ENCODE measurements around the gene MYH14.

MYH14 gene

DNA sequence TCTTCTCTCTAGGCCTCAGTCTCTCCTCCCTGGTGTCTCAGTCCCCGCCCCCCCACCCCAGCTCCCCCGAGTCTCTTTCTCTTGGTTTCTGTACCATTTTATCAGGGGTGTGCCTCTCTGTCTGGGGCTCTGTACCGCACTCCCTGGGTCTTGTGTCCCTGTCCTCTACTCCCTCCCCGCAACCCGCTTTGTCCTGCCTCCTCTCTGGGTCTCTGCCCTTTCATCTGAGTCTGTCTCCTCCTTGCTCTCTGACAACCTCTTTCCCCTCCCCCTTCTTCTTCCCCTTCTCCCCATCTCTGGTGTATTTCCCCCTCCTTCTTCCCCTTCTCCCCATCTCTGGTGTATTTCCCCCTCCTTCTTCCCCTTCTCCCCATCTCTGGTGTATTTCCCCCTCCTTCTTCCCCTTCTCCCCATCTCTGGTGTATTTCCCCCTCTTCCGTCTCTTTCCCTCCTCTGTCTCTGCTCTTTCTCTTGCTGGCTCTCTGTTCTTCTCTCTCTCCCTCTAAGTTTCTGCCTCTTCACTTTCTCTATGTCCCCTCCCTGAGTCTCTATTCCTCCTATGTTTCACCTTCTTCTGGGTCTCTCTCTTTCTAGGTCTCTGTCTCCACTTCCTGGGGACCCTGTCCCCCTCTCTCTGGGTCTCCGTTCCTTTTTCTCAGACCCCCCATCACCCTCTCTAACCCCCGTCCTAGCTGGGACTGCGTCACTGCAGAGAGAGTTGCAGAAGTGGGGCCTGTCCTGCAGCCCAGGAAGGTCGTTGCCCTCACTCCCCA lies 128.0 kb downstream of the MYH14 start:
- Histone ChIP-seq H3K9me2 (replicated peaks; ENCODE audit: insufficient read depth, low read length) (no peaks in the 10 kb centered on the region), H3K4me3 (ENCODE audit: insufficient read depth, low read length, poor library complexity, severe bottlenecking) (peak overlapping the region; percentile 45), H2AFZ (ENCODE audit: low read depth, low read length, severe bottlenecking) (no peak overlapping the region), H3K27ac (ENCODE audit: low read depth, low read length) (peak overlapping the region; percentile 90), H3K9ac (ENCODE audit: low read length) (peak overlapping the region; percentile 63), H3K4me2 (ENCODE audit: low read depth, low read length, poor library complexity, severe bottlenecking) (peak overlapping the region; percentile 68), H4K20me1 (ENCODE audit: low read depth, low read length) (0 out of 2 replicates have a peak, but pooled peaks cover 9% of the 10 kb centered on the region), H3K79me2 (ENCODE audit: insufficient read depth, low read length) (no peaks in the 10 kb centered on the region), H3K9me3 (ENCODE audit: insufficient read depth, low read length) (no peaks in the 10 kb centered on the region), H3F3A (ENCODE audit: insufficient read depth) (peaks cover 51% of the 10 kb centered on the region), H3K36me3 (ENCODE audit: low read length) (0 out of 2 replicates have a peak, but pooled peaks cover 11% of the 10 kb centered on the region), H3K27me3 (ENCODE audit: low read length) (no peaks in the 10 kb centered on the region)
- TF ChIP-seq EZH2phosphoT487 (conservative IDR thresholded peaks at IDR 0.05; ENCODE audit: low read length), result no peak
- TF ChIP-seq, protein P1, sequence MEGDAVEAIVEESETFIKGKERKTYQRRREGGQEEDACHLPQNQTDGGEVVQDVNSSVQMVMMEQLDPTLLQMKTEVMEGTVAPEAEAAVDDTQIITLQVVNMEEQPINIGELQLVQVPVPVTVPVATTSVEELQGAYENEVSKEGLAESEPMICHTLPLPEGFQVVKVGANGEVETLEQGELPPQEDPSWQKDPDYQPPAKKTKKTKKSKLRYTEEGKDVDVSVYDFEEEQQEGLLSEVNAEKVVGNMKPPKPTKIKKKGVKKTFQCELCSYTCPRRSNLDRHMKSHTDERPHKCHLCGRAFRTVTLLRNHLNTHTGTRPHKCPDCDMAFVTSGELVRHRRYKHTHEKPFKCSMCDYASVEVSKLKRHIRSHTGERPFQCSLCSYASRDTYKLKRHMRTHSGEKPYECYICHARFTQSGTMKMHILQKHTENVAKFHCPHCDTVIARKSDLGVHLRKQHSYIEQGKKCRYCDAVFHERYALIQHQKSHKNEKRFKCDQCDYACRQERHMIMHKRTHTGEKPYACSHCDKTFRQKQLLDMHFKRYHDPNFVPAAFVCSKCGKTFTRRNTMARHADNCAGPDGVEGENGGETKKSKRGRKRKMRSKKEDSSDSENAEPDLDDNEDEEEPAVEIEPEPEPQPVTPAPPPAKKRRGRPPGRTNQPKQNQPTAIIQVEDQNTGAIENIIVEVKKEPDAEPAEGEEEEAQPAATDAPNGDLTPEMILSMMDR (IDR thresholded peaks at IDR 0.05; ENCODE audit: insufficient read depth, low read length, poor library complexity, severe bottlenecking), result no peak

DNA sequence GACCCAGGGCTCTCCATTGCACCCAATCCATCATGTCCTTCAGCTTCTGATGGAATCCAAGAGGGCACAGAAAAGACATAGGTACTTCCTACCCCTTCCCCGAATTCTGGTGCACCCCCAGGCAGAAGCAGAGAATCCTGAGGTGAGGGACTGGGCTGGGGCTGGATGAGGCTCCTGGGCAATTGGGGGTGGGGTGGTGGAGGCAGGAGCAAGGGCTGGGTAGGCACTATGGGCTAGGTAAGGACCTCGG lies 128.5 kb downstream of the MYH14 start:
- Histone ChIP-seq H3K9ac (ENCODE audit: low read length) (peak overlapping the region; percentile 63), H4K20me1 (ENCODE audit: low read depth, low read length) (0 out of 2 replicates have a peak, but pooled peaks cover 8% of the 10 kb centered on the region), H3K4me3 (ENCODE audit: insufficient read depth, low read length, poor library complexity, severe bottlenecking) (no peak overlapping the region), H2AFZ (ENCODE audit: low read depth, low read length, severe bottlenecking) (no peak overlapping the region), H3K4me2 (ENCODE audit: low read depth, low read length, poor library complexity, severe bottlenecking) (peak overlapping the region; percentile 68), H3F3A (ENCODE audit: insufficient read depth) (peaks cover 51% of the 10 kb centered on the region), H3K9me3 (ENCODE audit: insufficient read depth, low read length) (no peaks in the 10 kb centered on the region), H3K9me2 (replicated peaks; ENCODE audit: insufficient read depth, low read length) (no peaks in the 10 kb centered on the region), H3K79me2 (ENCODE audit: insufficient read depth, low read length) (no peaks in the 10 kb centered on the region), H3K27ac (ENCODE audit: low read depth, low read length) (peak overlapping the region; percentile 90), H3K36me3 (ENCODE audit: low read length) (0 out of 2 replicates have a peak, but pooled peaks cover 11% of the 10 kb centered on the region), H3K27me3 (ENCODE audit: low read length) (no peaks in the 10 kb centered on the region)
- TF ChIP-seq, protein P1 (IDR thresholded peaks at IDR 0.05; ENCODE audit: insufficient read depth, low read length, poor library complexity, severe bottlenecking), result no peak
- TF ChIP-seq EZH2phosphoT487 (conservative IDR thresholded peaks at IDR 0.05; ENCODE audit: low read length), result no peak

DNA sequence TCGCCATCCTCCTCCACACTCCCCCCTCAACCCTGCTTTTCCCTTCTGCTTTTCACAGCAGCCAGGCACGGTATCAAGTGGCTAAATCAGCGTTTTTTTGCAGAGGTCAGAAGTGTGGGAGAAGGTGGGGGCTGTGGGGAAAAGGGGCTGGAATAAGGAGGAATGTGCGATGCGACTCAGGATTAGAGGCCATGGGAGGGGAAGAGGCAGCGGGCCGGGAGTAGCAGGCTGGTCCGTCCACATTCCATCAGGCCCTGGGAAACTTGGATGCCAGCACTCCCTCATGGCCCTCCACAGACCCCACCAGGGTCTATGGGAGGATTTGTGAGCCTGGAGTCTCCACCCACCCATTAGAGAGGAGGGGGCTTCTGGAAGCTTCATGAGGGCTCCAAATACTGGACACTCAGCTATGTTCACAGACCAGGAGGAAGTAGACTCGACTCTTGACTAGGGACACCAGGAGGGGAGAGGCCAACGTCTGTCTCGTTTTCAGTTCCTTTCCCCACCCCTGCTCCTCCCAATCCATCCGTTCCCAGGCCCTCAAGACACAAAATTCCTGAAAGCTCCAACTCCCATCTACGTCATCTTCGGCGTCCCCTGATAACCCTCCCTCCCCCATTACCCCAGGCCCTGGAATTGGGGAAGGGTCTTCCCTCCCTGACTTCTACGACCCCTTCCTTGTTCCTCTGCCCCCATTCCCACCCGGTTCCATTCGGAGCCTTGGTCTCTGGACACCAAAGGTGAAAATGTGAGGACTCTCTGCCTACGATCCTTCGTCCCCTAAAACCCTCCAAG lies 129.0 kb downstream of the MYH14 start:
- TF ChIP-seq, protein P1 (IDR thresholded peaks at IDR 0.05; ENCODE audit: insufficient read depth, low read length, poor library complexity, severe bottlenecking), result no peak
- no peak for TF ChIP-seq EZH2phosphoT487 (conservative IDR thresholded peaks at IDR 0.05; ENCODE audit: low read length)

More for the DNA sequence above, 129.0 kb downstream of the MYH14 start:
- Histone ChIP-seq H3K9me3 (ENCODE audit: insufficient read depth, low read length) (no peaks in the 10 kb centered on the region), H3K27ac (ENCODE audit: low read depth, low read length) (peak overlapping the region; percentile 90), H3K4me3 (ENCODE audit: insufficient read depth, low read length, poor library complexity, severe bottlenecking) (peak overlapping the region; percentile 31), H4K20me1 (ENCODE audit: low read depth, low read length) (0 out of 2 replicates have a peak, but pooled peaks cover 3% of the 10 kb centered on the region), H3K4me2 (ENCODE audit: low read depth, low read length, poor library complexity, severe bottlenecking) (peak overlapping the region; percentile 68), H2AFZ (ENCODE audit: low read depth, low read length, severe bottlenecking) (no peak overlapping the region), H3K27me3 (ENCODE audit: low read length) (no peaks in the 10 kb centered on the region), H3K79me2 (ENCODE audit: insufficient read depth, low read length) (no peaks in the 10 kb centered on the region), H3K9ac (ENCODE audit: low read length) (peak overlapping the region; percentile 63), H3K36me3 (ENCODE audit: low read length) (0 out of 2 replicates have a peak, but pooled peaks cover 11% of the 10 kb centered on the region), H3F3A (ENCODE audit: insufficient read depth) (peaks cover 51% of the 10 kb centered on the region), H3K9me2 (replicated peaks; ENCODE audit: insufficient read depth, low read length) (no peaks in the 10 kb centered on the region)
